IMR-90 (cell line): ENCODE data around the gene MPND. TPM values are rescaled to one million over a fixed set of nuclear protein-coding genes. Genes with fewer than 3 reads are reported as not detected.

ENCODE experiments used
- ATAC-seq: fragments of 200-7000 bp; cut with Tn5 transposase; 2 replicates; pipeline ENCODE4 v1.9.1; 2020; ENCODE audit warnings: low read depth, mild to moderate bottlenecking, moderate library complexity
- BruUV-seq: library from RNA; stranded (reverse); fragments of 400-500 nt; replicated peaks from 2 replicates; lab custom pipeline; 2021; lab: Mats Ljungman, UMichigan
- CTCF ChIA-PET: fragments of 300-600 bp; formaldehyde crosslinking; extraction: SDS; loops from one replicate; lab custom pipeline; 2021; ENCODE audit warnings: antibody characterized with exemption; lab: Yijun Ruan, JAX
- POLR2A ChIA-PET: fragments of 300-600 bp; sonication (Branson Sonifier 250); formaldehyde crosslinking; loops from one replicate; lab custom pipeline; 2022; ENCODE audit warnings: antibody characterized with exemption; ENCODE audit not compliant: unreplicated experiment; lab: Charles Lee
- DNase-seq: peaks from one replicate; pipeline ENCODE4 v3.0.0; 2013
- H2AFZ ChIP-seq: replicated peaks from 2 replicates; pipeline ENCODE3; 2013; ENCODE audit warnings: low read length, mild to moderate bottlenecking; ENCODE audit not compliant: poor library complexity
- H2AK5ac ChIP-seq: 2 replicates; pipeline ENCODE4 v1.6.1; 2013; ENCODE audit warnings: low read depth, low read length, inconsistent platforms
- H2AK9ac ChIP-seq: replicated peaks from 2 replicates; pipeline ENCODE3; 2013; ENCODE audit warnings: mild to moderate bottlenecking, low read depth, low read length, moderate library complexity; ENCODE audit not compliant: poor library complexity
- H2BK120ac ChIP-seq: 2 replicates; pipeline ENCODE4 v1.6.1; 2013; ENCODE audit warnings: low read depth, low read length, inconsistent platforms
- H2BK15ac ChIP-seq: 3 replicates; pipeline ENCODE4 v1.6.1; 2013; ENCODE audit warnings: low read depth, low read length, inconsistent platforms
- H2BK20ac ChIP-seq: 2 replicates; pipeline ENCODE4 v1.6.1; 2013; ENCODE audit warnings: low read depth, mild to moderate bottlenecking, inconsistent platforms, low read length, moderate library complexity
- H2BK5ac ChIP-seq: 2 replicates; pipeline ENCODE4 v1.6.1; 2013; ENCODE audit warnings: mild to moderate bottlenecking, low read depth, low read length, inconsistent platforms; ENCODE audit not compliant: poor library complexity, severe bottlenecking
- H3K14ac ChIP-seq: replicated peaks from 2 replicates; pipeline ENCODE4 v1.6.1; 2013; ENCODE audit warnings: low read depth, low read length, inconsistent platforms
- H3K18ac ChIP-seq: 2 replicates; pipeline ENCODE4 v1.6.1; 2013; ENCODE audit warnings: low read depth, low read length, control low read depth
- H3K23ac ChIP-seq: 2 replicates; pipeline ENCODE4 v1.6.1; 2013; ENCODE audit warnings: low read depth, low read length, inconsistent platforms
- H3K27ac ChIP-seq: 2 replicates; pipeline ENCODE4 v1.5.1; 2013; ENCODE audit warnings: mild to moderate bottlenecking, control low read depth, low read length; ENCODE audit not compliant: insufficient read depth
- H3K27me3 ChIP-seq: 2 replicates; pipeline ENCODE4 v1.6.1; 2013; ENCODE audit warnings: low read length; ENCODE audit not compliant: control insufficient read depth, insufficient read depth
- H3K36me3 ChIP-seq: 2 replicates; pipeline ENCODE4 v1.6.1; 2013; ENCODE audit warnings: low read length, mixed read lengths; ENCODE audit not compliant: control insufficient read depth, insufficient read depth
- H3K4ac ChIP-seq: 2 replicates; pipeline ENCODE4 v1.6.1; 2013; ENCODE audit warnings: low read depth, low read length, inconsistent platforms
- H3K4me1 ChIP-seq: 2 replicates; pipeline ENCODE4 v1.6.1; 2013; ENCODE audit warnings: low read length, mixed read lengths; ENCODE audit not compliant: control insufficient read depth, insufficient read depth
- H3K4me2 ChIP-seq: 2 replicates; pipeline ENCODE4 v1.6.1; 2013; ENCODE audit warnings: low read depth, mild to moderate bottlenecking, control low read depth, low read length, moderate library complexity
- H3K4me3 ChIP-seq: 2 replicates; pipeline ENCODE4 v1.5.1; 2013; ENCODE audit warnings: low read depth, mild to moderate bottlenecking, control low read depth, low read length, moderate library complexity; ENCODE audit not compliant: insufficient read depth
- H3K56ac ChIP-seq: 2 replicates; pipeline ENCODE4 v1.6.1; 2013; ENCODE audit warnings: low read length, inconsistent platforms; ENCODE audit not compliant: insufficient read depth; ENCODE audit errors: extremely low read depth
- H3K79me1 ChIP-seq, 2 experiments: 2 replicates each; pipeline ENCODE4 v1.6.1; 2013; ENCODE audit warnings: low read length in 2 of 2, inconsistent platforms in 1 of 2, low read depth in 1 of 2
- H3K9ac ChIP-seq: 2 replicates; pipeline ENCODE4 v1.6.1; 2013; ENCODE audit warnings: low read depth, low read length, control low read depth
- H3K9me1 ChIP-seq: 2 replicates; pipeline ENCODE4 v1.6.1; 2013; ENCODE audit warnings: low read length, inconsistent platforms; ENCODE audit not compliant: insufficient read depth
- H3K9me3 ChIP-seq: 2 replicates; pipeline ENCODE4 v1.6.1; 2013; ENCODE audit warnings: low read length; ENCODE audit not compliant: control insufficient read depth, insufficient read depth
- H4K20me1 ChIP-seq: 2 replicates; pipeline ENCODE4 v1.6.1; 2013; ENCODE audit warnings: low read length, inconsistent platforms; ENCODE audit not compliant: insufficient read depth
- H4K5ac ChIP-seq: 2 replicates; pipeline ENCODE4 v1.6.1; 2013; ENCODE audit warnings: mild to moderate bottlenecking, low read depth, low read length, control low read depth
- H4K8ac ChIP-seq, 2 experiments: 2 replicates each; pipeline ENCODE4 v1.6.1; 2013; ENCODE audit warnings: low read depth in 2 of 2, low read length in 2 of 2, control low read depth in 1 of 2, inconsistent platforms in 1 of 2
- H4K91ac ChIP-seq: 2 replicates; pipeline ENCODE4 v1.6.1; 2013; ENCODE audit warnings: low read depth, low read length, inconsistent platforms; ENCODE audit not compliant: insufficient read depth
- FOS ChIP-seq: fragments of 150-350 bp; IDR thresholded peaks from 2 replicates; pipeline ENCODE4 v1.6.1; 2016; ENCODE audit warnings: low read depth, low read length
- MXI1 ChIP-seq: IDR thresholded peaks from 2 replicates; pipeline ENCODE4 v1.6.1; 2012; ENCODE audit warnings: low read depth, mild to moderate bottlenecking, low read length, moderate library complexity, borderline replicate concordance
- NFE2L2 ChIP-seq: fragments of 150-350 bp; IDR thresholded peaks from 2 replicates; pipeline ENCODE4 v1.6.1; 2016; ENCODE audit warnings: low read depth, mild to moderate bottlenecking, low read length
- POLR2A ChIP-seq: IDR thresholded peaks from 2 replicates; pipeline ENCODE4 v1.6.1; 2012; ENCODE audit warnings: mild to moderate bottlenecking, low read depth, low read length
- RCOR1 ChIP-seq: IDR thresholded peaks from 2 replicates; pipeline ENCODE4 v1.6.1; 2012; ENCODE audit warnings: mild to moderate bottlenecking, low read length, improper control_type of control experiment; ENCODE audit not compliant: insufficient replicate concordance
- RFX5 ChIP-seq: IDR thresholded peaks from 2 replicates; pipeline ENCODE4 v1.8.0; 2012; ENCODE audit warnings: low read depth, mild to moderate bottlenecking, low read length, moderate library complexity
- SMC3 ChIP-seq: fragments of 150-350 bp; IDR thresholded peaks from 2 replicates; pipeline ENCODE4 v1.6.1; 2016; ENCODE audit warnings: low read depth, mild to moderate bottlenecking, antibody characterized with exemption, low read length, moderate library complexity
- WGBS, 2 experiments: methylation state at CpG; one replicate each; pipeline versions ENCODE4 v1.1.5 to v1.1.7; 2013; ENCODE audit warnings: missing lambda C conversion rate in 2 of 2; ENCODE audit not compliant: insufficient read length in 1 of 2; ENCODE audit errors: extremely low coverage in 2 of 2; 5-methylcytosine and 5-hydroxymethylcytosine counted together
- dilution Hi-C: fragments of 300-500 bp; cut with HindIII; formaldehyde crosslinking; loops from one replicate; pipeline ENCODE4 v1.14.3; 2018; ENCODE audit warnings: low sequenced_read_pairs; ENCODE audit not compliant: unreplicated experiment
- in situ Hi-C: fragments of 300-500 bp; cut with MboI; formaldehyde crosslinking; loops from 3 replicates; pipeline ENCODE4 v1.14.3; 2019; ENCODE audit warnings: low sequenced_read_pairs, inconsistent platforms, mixed read lengths
- intact Hi-C: fragments of 100-400 bp; cut with micrococcal nuclease; formaldehyde crosslinking; loops from 2 replicates; pipeline ENCODE4 v1.10.0; 2022
- polyA plus RNA-seq, 3 experiments: library from polyadenylated mRNA; depleted of rRNA; stranded (reverse); fragments of >200 nt; gene quantifications; 2 replicates each; pipeline ENCODE4 v1.2.3, GENCODE V29; 2012; ENCODE audit warnings: low replicate concordance in 1 of 3
- total RNA-seq: library from RNA; depleted of rRNA; stranded (reverse); fragments of >200 nt; gene quantifications from 2 replicates; pipeline ENCODE4 v1.2.3, GENCODE V29; 2012

MPND gene
- total and polyA plus RNA-seq, 2 of the 4 experiments (the other 2 are of a cell fraction): 2.3 to 8.1 TPM

GRCh38 chr19:4403005-4403761, 59.8 kb downstream of the MPND start:
- WGBS, 2 experiments: 0% methylated on average over 11 of the region's 32 CpGs; no CpG with 5 or more reads in 1 of the 2 experiments
- H2BK20ac ChIP-seq: no peak overlapping the region
- H4K91ac ChIP-seq: peak overlapping the region; percentile 22
- H3K56ac ChIP-seq: peak overlapping the region; percentile 35
- H2BK120ac ChIP-seq: no peak overlapping the region
- in situ Hi-C loops (no loop called here), intact Hi-C loops (loop anchor here (2.0 kb wide), 1 partner anchor 54 kb away; the partner anchor contains the start of gene UBXN6), dilution Hi-C loops (no loop called here)
- peaks cover 10 to 48% of the 10 kb centered on the region in 2 experiments; a peak in 2 of 4 replicates for H3K79me1 ChIP-seq
- H2AK5ac ChIP-seq: peak overlapping the region; percentile 77
- peak overlapping the region; percentile 96 for H3K4me2 ChIP-seq
- peak overlapping the region; percentile 20 to 46; a peak in 3 of 4 replicates for H4K8ac ChIP-seq
- H3K9me3 ChIP-seq: no peaks in the 10 kb centered on the region
- DNase-seq (no peak), ATAC-seq (no peak)
- POLR2A ChIA-PET: no interaction called here
- peak overlapping the region; percentile 2; the same call in 1 of the 2 replicates for H3K4ac ChIP-seq
- 0 out of 3 replicates have a peak overlapping the region, but pooled peaks have one; percentile 7 for H2BK15ac ChIP-seq
- peak overlapping the region; percentile 54; the same call in 1 of the 2 replicates for H3K27ac ChIP-seq
- H3K14ac ChIP-seq: peak overlapping the region; percentile 53; the same call in 1 of the 2 replicates
- H3K36me3 ChIP-seq: no peaks in the 10 kb centered on the region
- peak overlapping the region; percentile 50 for H3K23ac ChIP-seq
- peak overlapping the region; percentile 91 for H2AFZ ChIP-seq
- no peaks in the 10 kb centered on the region for H3K27me3 ChIP-seq
- CTCF ChIA-PET: no interaction called here
- peaks cover 5% of the 10 kb centered on the region for H3K4me1 ChIP-seq
- TF ChIP-seq SMC3 (no peak), RCOR1 (no peak), POLR2A (no peak), RFX5 (no peak), MXI1 (no peak), FOS (no peak), NFE2L2 (no peak)
- H3K9ac ChIP-seq: peak overlapping the region; percentile 66
- BruUV-seq: no TSS peak
- H4K5ac ChIP-seq: peak overlapping the region; percentile 14
- H3K9me1 ChIP-seq: peaks cover 4% of the 10 kb centered on the region
- H2AK9ac ChIP-seq: peak overlapping the region; percentile 95
- H3K18ac ChIP-seq: no peak overlapping the region
- peaks cover 26% of the 10 kb centered on the region for H4K20me1 ChIP-seq
- peak overlapping the region; percentile 9 for H2BK5ac ChIP-seq
- H3K4me3 ChIP-seq: peak overlapping the region; percentile 47
